H9 (cell line): Measurements from ENCODE around the gene RPIA. TPM values are rescaled to one million over a fixed set of nuclear protein-coding genes. Genes with fewer than 3 reads are reported as not detected.

Experiments used
- DNase-seq: peaks from one replicate; pipeline ENCODE4 v3.0.0-alpha.2; 2017
- H2AFZ ChIP-seq: one replicate; pipeline ENCODE4 v1.6.1; 2013; ENCODE audit warnings: mild to moderate bottlenecking, low read length, control low read depth, moderate library complexity
- H2AK5ac ChIP-seq: 2 replicates; pipeline ENCODE4 v1.6.1; 2013; ENCODE audit warnings: low read length, control low read depth, mixed read lengths; ENCODE audit not compliant: insufficient read length
- H2BK120ac ChIP-seq: one replicate; pipeline ENCODE4 v1.6.1; 2013; ENCODE audit warnings: low read depth, mild to moderate bottlenecking, low read length, control low read depth, inconsistent platforms; ENCODE audit not compliant: poor library complexity, severe bottlenecking
- H2BK12ac ChIP-seq: 2 replicates; pipeline ENCODE4 v1.6.1; 2013; ENCODE audit warnings: low read length, control low read depth, mixed read lengths, low read depth; ENCODE audit not compliant: insufficient read length
- H2BK15ac ChIP-seq: 2 replicates; pipeline ENCODE4 v1.6.1; 2013; ENCODE audit warnings: low read depth, low read length, control low read depth
- H2BK20ac ChIP-seq: one replicate; pipeline ENCODE4 v1.6.1; 2013; ENCODE audit warnings: low read depth, mild to moderate bottlenecking, low read length, control low read depth, inconsistent platforms; ENCODE audit not compliant: poor library complexity, severe bottlenecking
- H2BK5ac ChIP-seq: 2 replicates; pipeline ENCODE4 v1.6.1; 2013; ENCODE audit warnings: low read length, control low read depth, mixed read lengths; ENCODE audit not compliant: insufficient read length
- H3K14ac ChIP-seq: 2 replicates; pipeline ENCODE4 v1.6.1; 2013; ENCODE audit warnings: low read length, control low read depth; ENCODE audit not compliant: insufficient read depth
- H3K18ac ChIP-seq: 2 replicates; pipeline ENCODE4 v1.6.1; 2013; ENCODE audit warnings: low read depth, mild to moderate bottlenecking, mixed read lengths, low read length, control low read depth; ENCODE audit not compliant: insufficient read length
- H3K23ac ChIP-seq: 2 replicates; pipeline ENCODE4 v1.6.1; 2013; ENCODE audit warnings: low read length, control low read depth, mixed read lengths, low read depth; ENCODE audit not compliant: insufficient read length
- H3K23me2 ChIP-seq: 2 replicates; pipeline ENCODE4 v1.6.1; 2013; ENCODE audit warnings: low read depth, mild to moderate bottlenecking, mixed read lengths, low read length, control low read depth; ENCODE audit not compliant: insufficient read length, poor library complexity, severe bottlenecking
- H3K27ac ChIP-seq: 2 replicates; pipeline ENCODE4 v1.5.1; 2013; ENCODE audit warnings: low read length, control low read depth, mixed read lengths, low read depth; ENCODE audit not compliant: insufficient read length
- H3K27me3 ChIP-seq: 2 replicates; pipeline ENCODE4 v1.6.1; 2013; ENCODE audit warnings: low read length, control low read depth, inconsistent platforms; ENCODE audit not compliant: insufficient read depth
- H3K4ac ChIP-seq: 2 replicates; pipeline ENCODE4 v1.6.1; 2013; ENCODE audit warnings: low read depth, mild to moderate bottlenecking, control low read depth, inconsistent platforms, low read length, moderate library complexity
- H3K4me1 ChIP-seq: 2 replicates; pipeline ENCODE4 v1.6.1; 2013; ENCODE audit warnings: low read length, control low read depth, inconsistent platforms; ENCODE audit not compliant: insufficient read depth
- H3K4me2 ChIP-seq: 2 replicates; pipeline ENCODE4 v1.6.1; 2013; ENCODE audit warnings: low read length, control low read depth, mixed read lengths; ENCODE audit not compliant: insufficient read length, insufficient read depth
- H3K56ac ChIP-seq: 2 replicates; pipeline ENCODE4 v1.6.1; 2013; ENCODE audit warnings: low read depth, mild to moderate bottlenecking, mixed read lengths, low read length, control low read depth; ENCODE audit not compliant: insufficient read length
- H3K79me1 ChIP-seq: 2 replicates; pipeline ENCODE4 v1.6.1; 2013; ENCODE audit warnings: low read depth, mild to moderate bottlenecking, moderate library complexity, low read length, control low read depth, inconsistent platforms; ENCODE audit not compliant: insufficient read depth, poor library complexity, severe bottlenecking
- H3K79me2 ChIP-seq: 2 replicates; pipeline ENCODE4 v1.6.1; 2013; ENCODE audit warnings: low read length, control low read depth, inconsistent platforms; ENCODE audit not compliant: insufficient read depth
- H3K9ac ChIP-seq: 2 replicates; pipeline ENCODE4 v1.6.1; 2013; ENCODE audit warnings: low read length, control low read depth, mixed read lengths; ENCODE audit not compliant: insufficient read length; ENCODE audit errors: extremely low read depth
- H3K9me3 ChIP-seq: one replicate; pipeline ENCODE4 v1.6.1; 2013; ENCODE audit warnings: low read depth, low read length, inconsistent platforms; ENCODE audit not compliant: control insufficient read depth
- H3T11ph ChIP-seq: one replicate; pipeline ENCODE4 v1.6.1; 2013; ENCODE audit warnings: mild to moderate bottlenecking, low read length, control low read depth, inconsistent platforms
- H4K20me1 ChIP-seq: one replicate; pipeline ENCODE4 v1.6.1; 2013; ENCODE audit not compliant: control insufficient read depth, insufficient read length, insufficient read depth
- H4K5ac ChIP-seq: 2 replicates; pipeline ENCODE4 v1.6.1; 2013; ENCODE audit warnings: low read depth, mild to moderate bottlenecking, mixed read lengths, low read length, control low read depth; ENCODE audit not compliant: insufficient read length
- H4K8ac ChIP-seq: replicated peaks from 2 replicates; pipeline ENCODE4 v1.6.1; 2013; ENCODE audit warnings: low read length, control low read depth, mixed read lengths, low read depth; ENCODE audit not compliant: insufficient read length
- H4K91ac ChIP-seq: 2 replicates; pipeline ENCODE4 v1.6.1; 2013; ENCODE audit warnings: low read depth, mild to moderate bottlenecking, moderate library complexity, mixed read lengths, low read length, control low read depth; ENCODE audit not compliant: insufficient read length
- H3K27ac Mint-ChIP-seq, 3 experiments: 2 replicates in 2 of 3; 3 replicates in 1 of 3; pipeline ENCODE4 v1.8.0; 2020 to 2021; ENCODE audit warnings: mixed read lengths in 3 of 3, mild to moderate bottlenecking in 1 of 3, moderate library complexity in 1 of 3
- H3K27me3 Mint-ChIP-seq: 2 replicates; pipeline ENCODE4 v1.8.0; 2021; ENCODE audit warnings: low read depth, mild to moderate bottlenecking, moderate library complexity, mixed read lengths
- H3K36me3 Mint-ChIP-seq, 3 experiments: 2 replicates in 2 of 3; 3 replicates in 1 of 3; pipeline ENCODE4 v1.8.0; 2020 to 2021; ENCODE audit warnings: low read depth in 3 of 3, mixed read lengths in 3 of 3; ENCODE audit not compliant: insufficient read depth in 1 of 3
- H3K4me1 Mint-ChIP-seq, 2 experiments: 2 replicates each; pipeline ENCODE4 v1.8.0; 2020; ENCODE audit warnings: mixed read lengths in 2 of 2
- H3K4me3 Mint-ChIP-seq, 2 experiments: 2 replicates in 1 of 2; 3 replicates in 1 of 2; pipeline ENCODE4 v1.8.0; 2020 to 2021; ENCODE audit warnings: mild to moderate bottlenecking in 2 of 2, mixed read lengths in 2 of 2, moderate library complexity in 1 of 2
- H3K9me3 Mint-ChIP-seq, 2 experiments: 2 replicates in 1 of 2; 3 replicates in 1 of 2; pipeline ENCODE4 v1.8.0; 2020; ENCODE audit warnings: mild to moderate bottlenecking in 2 of 2, mixed read lengths in 2 of 2, moderate library complexity in 1 of 2
- CTCF ChIP-seq: fragments of 200-600 bp; sonication (generic); conservative IDR thresholded peaks from 3 replicates; pipeline ENCODE4 v1.8.0; 2021; ENCODE audit warnings: antibody characterized with exemption, mild to moderate bottlenecking
- WGBS: extraction: QIAGEN DNeasy Blood & Tissue Kit; methylation state at CpG from one replicate; pipeline ENCODE4 v1.1.7; 2013; ENCODE audit warnings: missing lambda C conversion rate, low lambda C conversion rate, mixed read lengths; ENCODE audit not compliant: insufficient read length; ENCODE audit errors: extremely low coverage; 5-methylcytosine and 5-hydroxymethylcytosine counted together
- total RNA-seq: library from RNA; stranded (reverse); gene quantifications from 2 replicates; pipeline ENCODE4 v1.2.1, GENCODE V29; 2021

RPIA gene
- total RNA-seq, 1 experiment from 2014 or later = 18.6 TPM

GRCh38 chr2:88683160-88684021, 8.1 kb upstream of the RPIA start:
- no peak overlapping the region for H3K23ac ChIP-seq
- H3K4me2 ChIP-seq = no peak overlapping the region
- H3K9ac ChIP-seq = no peak overlapping the region
- no peaks in the 10 kb centered on the region for H3K79me1 ChIP-seq
- H3K4me1 ChIP-seq = no peaks in the 10 kb centered on the region
- no peak overlapping the region for H3K56ac ChIP-seq
- no peak overlapping the region for H2BK5ac ChIP-seq
- H3K27me3 ChIP-seq = no peaks in the 10 kb centered on the region
- no peak overlapping the region for H2AK5ac ChIP-seq
- H4K5ac ChIP-seq = no peak overlapping the region
- H4K91ac ChIP-seq = no peak overlapping the region
- peaks cover 3% of the 10 kb centered on the region; the same call in 1 of the 2 replicates for H3K27me3 Mint-ChIP-seq
- peaks cover 14% of the 10 kb centered on the region for H3K9me3 ChIP-seq
- WGBS = no CpG with 5 or more reads among the region's 2 CpGs
- H2AFZ ChIP-seq = no peak overlapping the region
- no peak overlapping the region for H2BK15ac ChIP-seq
- no peak overlapping the region for H3K14ac ChIP-seq
- H3K27ac Mint-ChIP-seq = no peak overlapping the region
- no peaks in the 10 kb centered on the region for H4K20me1 ChIP-seq
- H3K23me2 ChIP-seq = no peaks in the 10 kb centered on the region
- no peak for DNase-seq
- H3K27ac ChIP-seq = no peak overlapping the region
- peaks cover 32 to 57% (median 52%) of the 10 kb centered on the region in 3 experiments for H3K36me3 Mint-ChIP-seq
- no peak overlapping the region for H2BK20ac ChIP-seq
- no peak overlapping the region for H4K8ac ChIP-seq
- H3K4ac ChIP-seq = no peak overlapping the region
- no peak overlapping the region for H3T11ph ChIP-seq
- H3K4me3 Mint-ChIP-seq = no peak overlapping the region
- H3K4me1 Mint-ChIP-seq = no peaks in the 10 kb centered on the region
- no peak for TF ChIP-seq CTCF
- H2BK120ac ChIP-seq = no peak overlapping the region
- no peak overlapping the region for H2BK12ac ChIP-seq
- no peaks in the 10 kb centered on the region for H3K79me2 ChIP-seq
- peaks cover 64 to 73% of the 10 kb centered on the region in 2 experiments for H3K9me3 Mint-ChIP-seq
- H3K18ac ChIP-seq = no peak overlapping the region
